Breast epithelium (tissue), 4 donors: ENCODE measurements around the gene ORC6. TPM values are rescaled to one million over a fixed set of nuclear protein-coding genes. Genes with fewer than 3 reads are reported as not detected.

Source experiments
- DNase-seq, 2 donors: peaks; one replicate each; pipeline ENCODE4 v3.0.0-alpha.2; 2019; ENCODE audit warnings: low spot score in 2 of 2
- H3K27ac ChIP-seq, 2 donors: fragments of 200-600 bp; sonication (generic) in 1 of 2; one replicate each; pipeline ENCODE4 v1.5.1; 2016 to 2019; ENCODE audit warnings: mild to moderate bottlenecking in 1 of 2
- H3K27me3 ChIP-seq, 2 donors: fragments of 200-600 bp; sonication (generic) in 1 of 2; one replicate each; pipeline versions ENCODE4 v1.5.1 to v1.6.0; 2017 to 2019; ENCODE audit warnings: control low read depth in 1 of 2, mild to moderate bottlenecking in 1 of 2
- H3K36me3 ChIP-seq: fragments of 200-600 bp; one replicate; pipeline ENCODE4 v1.5.1; 2019
- H3K4me1 ChIP-seq, 2 donors: fragments of 200-600 bp; sonication (generic); one replicate each; pipeline ENCODE4 v1.5.1; 2016 to 2019; ENCODE audit warnings: control low read depth in 1 of 2
- H3K4me3 ChIP-seq, 3 donors: fragments of 200-600 bp; sonication (generic); 1 replicate in 2 of 3; 2 replicates in 1 of 3; pipeline ENCODE4 v1.5.1; 2016 to 2019; ENCODE audit warnings: mild to moderate bottlenecking in 3 of 3, moderate library complexity in 2 of 3
- H3K9me3 ChIP-seq, 2 donors: fragments of 200-600 bp; sonication (generic) in 1 of 2; one replicate each; pipeline ENCODE4 v1.5.1; 2016 to 2019; ENCODE audit warnings: control low read depth in 1 of 2
- POLR2A ChIP-seq: fragments of 450-650 bp; IDR thresholded peaks from one replicate; pipeline ENCODE4 v1.6.1; 2016; ENCODE audit warnings: antibody characterized with exemption, mild to moderate bottlenecking, moderate library complexity
- POLR2AphosphoS5 ChIP-seq, 3 donors: sonication (generic); formaldehyde crosslinking; IDR thresholded peaks; one replicate each; pipeline ENCODE4 v1.6.1; 2017; ENCODE audit warnings: antibody characterized with exemption in 3 of 3
- intact Hi-C: fragments of 100-400 bp; cut with DNase I; formaldehyde crosslinking; loops from one replicate; pipeline ENCODE4 v1.15.1; 2023; ENCODE audit warnings: low total_unique reads
- total RNA-seq, 3 donors: library from RNA; depleted of rRNA; stranded (reverse); fragments of >200 nt; gene quantifications; one replicate each; pipeline ENCODE4 v1.1.0, GENCODE V29; 2016
- TF ChIP-seq, protein P1 (sequence below), 3 donors: fragments of 450-650 bp; IDR thresholded peaks; one replicate each; pipeline ENCODE4 v1.5.1; 2016 to 2017; ENCODE audit warnings: antibody characterized with exemption in 3 of 3, mild to moderate bottlenecking in 3 of 3, moderate library complexity in 3 of 3

ORC6 gene
- total RNA-seq, 3 donors from 2014 or later, result 0.66 to 1.3 (median 0.80) TPM

DNA sequence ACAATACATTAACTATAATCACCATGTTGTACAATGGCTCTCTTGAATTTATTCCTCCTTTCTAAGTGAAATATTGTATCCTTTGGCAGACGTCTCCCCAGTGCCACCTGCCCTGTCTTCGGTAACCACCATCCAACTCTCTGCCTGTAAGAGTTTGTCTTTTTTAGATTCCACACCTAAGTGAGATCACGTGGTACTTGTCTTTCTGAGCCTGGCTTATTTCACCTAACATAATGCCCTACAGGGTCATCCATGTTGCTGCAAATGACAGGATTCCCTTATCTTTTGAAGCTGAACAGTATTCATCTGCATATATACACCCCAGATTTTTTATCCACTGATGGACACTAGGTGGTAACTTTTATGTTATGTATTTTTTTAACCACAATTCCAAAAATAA lies 24.2 kb downstream of the ORC6 start:
- TF ChIP-seq, protein P1, sequence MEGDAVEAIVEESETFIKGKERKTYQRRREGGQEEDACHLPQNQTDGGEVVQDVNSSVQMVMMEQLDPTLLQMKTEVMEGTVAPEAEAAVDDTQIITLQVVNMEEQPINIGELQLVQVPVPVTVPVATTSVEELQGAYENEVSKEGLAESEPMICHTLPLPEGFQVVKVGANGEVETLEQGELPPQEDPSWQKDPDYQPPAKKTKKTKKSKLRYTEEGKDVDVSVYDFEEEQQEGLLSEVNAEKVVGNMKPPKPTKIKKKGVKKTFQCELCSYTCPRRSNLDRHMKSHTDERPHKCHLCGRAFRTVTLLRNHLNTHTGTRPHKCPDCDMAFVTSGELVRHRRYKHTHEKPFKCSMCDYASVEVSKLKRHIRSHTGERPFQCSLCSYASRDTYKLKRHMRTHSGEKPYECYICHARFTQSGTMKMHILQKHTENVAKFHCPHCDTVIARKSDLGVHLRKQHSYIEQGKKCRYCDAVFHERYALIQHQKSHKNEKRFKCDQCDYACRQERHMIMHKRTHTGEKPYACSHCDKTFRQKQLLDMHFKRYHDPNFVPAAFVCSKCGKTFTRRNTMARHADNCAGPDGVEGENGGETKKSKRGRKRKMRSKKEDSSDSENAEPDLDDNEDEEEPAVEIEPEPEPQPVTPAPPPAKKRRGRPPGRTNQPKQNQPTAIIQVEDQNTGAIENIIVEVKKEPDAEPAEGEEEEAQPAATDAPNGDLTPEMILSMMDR (IDR thresholded peaks at IDR 0.05), result no peak
- TF ChIP-seq POLR2AphosphoS5 (IDR thresholded peaks at IDR 0.05), result no peak
- no peak for TF ChIP-seq POLR2A
- Histone ChIP-seq H3K4me3 (no peak overlapping the region), H3K27ac (no peak overlapping the region), H3K4me1 (no peaks in the 10 kb centered on the region), H3K36me3 (no peaks in the 10 kb centered on the region), H3K27me3 (no peaks in the 10 kb centered on the region), H3K9me3 (no peaks in the 10 kb centered on the region)
- DNase-seq, result no peak
- intact Hi-C loops, result no loop called here

DNA sequence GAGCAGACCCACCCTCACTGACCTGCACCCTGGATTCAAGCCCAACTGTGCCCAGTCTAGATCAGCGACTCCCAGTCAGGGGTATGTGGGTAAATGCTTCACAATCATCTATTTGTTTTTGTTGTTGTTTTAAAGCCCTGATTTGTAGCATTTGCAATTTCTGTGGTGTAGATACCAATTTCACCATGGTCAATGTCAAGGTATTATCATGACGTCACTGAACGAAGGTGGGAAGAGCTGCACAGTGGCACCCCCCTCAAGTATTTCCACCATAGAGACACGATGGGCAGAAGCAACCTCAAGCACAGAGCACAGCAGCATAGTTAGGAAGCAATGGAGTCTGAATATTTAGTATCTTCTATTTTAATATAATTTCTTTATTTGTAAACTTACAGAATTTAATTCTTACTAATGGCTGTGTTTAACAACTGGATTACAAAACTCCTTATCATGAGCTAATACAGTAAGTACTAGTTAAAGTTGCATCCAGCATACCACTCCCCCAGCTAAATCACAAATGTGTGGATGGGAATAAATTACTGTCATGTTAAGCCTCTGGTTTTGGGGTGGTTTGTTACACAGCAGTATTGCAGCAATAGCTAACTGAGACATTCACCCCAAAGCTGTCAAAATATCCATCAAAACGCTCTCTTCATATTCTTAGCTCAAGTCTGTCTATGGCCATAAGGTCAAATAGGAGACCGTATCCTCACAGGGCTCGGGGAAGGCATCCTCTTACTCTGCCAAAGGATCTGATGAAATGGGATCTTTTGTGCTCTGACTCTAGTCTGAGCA lies 25.5 kb downstream of the ORC6 start:
- H3K4me1 ChIP-seq, result no peaks in the 10 kb centered on the region
- TF ChIP-seq POLR2A (no peak), POLR2AphosphoS5 (IDR thresholded peaks at IDR 0.05) (no peak)
- TF ChIP-seq, protein P1 (IDR thresholded peaks at IDR 0.05), result no peak
- no peak overlapping the region for H3K4me3 ChIP-seq
- no peaks in the 10 kb centered on the region for H3K27me3 ChIP-seq
- no peaks in the 10 kb centered on the region for H3K36me3 ChIP-seq
- H3K27ac ChIP-seq, result no peak overlapping the region
- intact Hi-C loops, result loop anchor here (5.0 kb wide), 1 partner anchor 627 kb away; no protein-coding TSS in a partner anchor
- no peaks in the 10 kb centered on the region for H3K9me3 ChIP-seq
- DNase-seq, result no peak

DNA sequence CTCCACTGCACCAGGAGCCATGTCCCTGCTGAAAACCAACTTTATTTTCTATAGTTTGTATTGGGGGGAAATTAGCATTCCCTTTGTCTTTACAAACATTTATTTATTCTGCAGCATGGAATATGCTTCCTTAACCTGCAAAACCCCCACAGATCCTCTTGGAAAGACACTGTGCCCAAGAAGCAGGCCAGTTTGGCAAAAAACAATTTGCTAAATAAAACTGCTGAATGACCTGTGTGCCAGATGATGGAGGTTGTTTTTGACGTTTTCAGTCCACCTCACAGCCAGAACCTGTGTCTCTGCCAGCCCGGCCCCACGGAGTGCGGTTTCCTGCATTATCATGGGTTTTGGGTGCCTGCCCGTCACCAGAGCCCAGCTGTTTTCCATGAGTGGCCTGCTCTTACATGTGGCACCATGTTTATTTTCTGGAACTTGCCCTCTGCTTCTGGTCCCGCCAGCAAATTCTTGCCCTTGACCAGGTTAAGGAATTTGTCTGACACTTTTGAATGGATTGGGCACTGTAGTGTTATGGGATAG lies 26.4 kb downstream of the ORC6 start:
- no peak overlapping the region for H3K27ac ChIP-seq
- H3K36me3 ChIP-seq, result no peaks in the 10 kb centered on the region
- TF ChIP-seq POLR2AphosphoS5 (IDR thresholded peaks at IDR 0.05), result no peak
- TF ChIP-seq, protein P1 (IDR thresholded peaks at IDR 0.05), result no peak
- H3K4me3 ChIP-seq, result no peak overlapping the region
- no peaks in the 10 kb centered on the region for H3K27me3 ChIP-seq
- intact Hi-C loops, result loop anchor here (5.0 kb wide), 1 partner anchor 626 kb away; no protein-coding TSS in a partner anchor
- H3K4me1 ChIP-seq, result no peaks in the 10 kb centered on the region
- no peak for DNase-seq
- H3K9me3 ChIP-seq, result no peaks in the 10 kb centered on the region

DNA sequence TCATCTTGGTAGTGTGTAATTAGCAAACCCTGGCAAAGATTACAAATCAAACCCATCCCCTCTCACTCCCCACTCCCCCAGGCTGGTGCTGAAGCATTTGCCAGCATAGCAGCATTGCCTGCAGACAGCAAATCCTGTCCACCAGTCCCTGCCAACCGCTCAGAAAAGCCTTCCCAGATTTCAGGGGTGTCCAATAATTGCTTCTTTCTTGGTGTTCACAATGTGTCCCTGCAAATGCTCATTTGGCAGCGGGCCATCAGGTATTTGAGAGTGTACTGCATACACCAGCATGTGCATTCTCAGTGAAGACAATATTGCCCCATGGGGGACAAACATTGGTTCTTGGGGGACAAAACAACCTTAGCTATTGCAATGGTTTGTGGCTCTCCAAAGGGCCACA lies 28.2 kb downstream of the ORC6 start:
- Histone ChIP-seq H3K4me3 (no peak overlapping the region), H3K9me3 (no peaks in the 10 kb centered on the region), H3K27me3 (no peaks in the 10 kb centered on the region), H3K27ac (no peak overlapping the region), H3K36me3 (no peaks in the 10 kb centered on the region), H3K4me1 (no peaks in the 10 kb centered on the region)
- TF ChIP-seq POLR2AphosphoS5 (IDR thresholded peaks at IDR 0.05), result no peak
- TF ChIP-seq, protein P1 (IDR thresholded peaks at IDR 0.05), result no peak
- TF ChIP-seq POLR2A, result no peak
- no peak for DNase-seq
- intact Hi-C loops, result loop anchor here (5.0 kb wide), 1 partner anchor 625 kb away; no protein-coding TSS in a partner anchor

DNA sequence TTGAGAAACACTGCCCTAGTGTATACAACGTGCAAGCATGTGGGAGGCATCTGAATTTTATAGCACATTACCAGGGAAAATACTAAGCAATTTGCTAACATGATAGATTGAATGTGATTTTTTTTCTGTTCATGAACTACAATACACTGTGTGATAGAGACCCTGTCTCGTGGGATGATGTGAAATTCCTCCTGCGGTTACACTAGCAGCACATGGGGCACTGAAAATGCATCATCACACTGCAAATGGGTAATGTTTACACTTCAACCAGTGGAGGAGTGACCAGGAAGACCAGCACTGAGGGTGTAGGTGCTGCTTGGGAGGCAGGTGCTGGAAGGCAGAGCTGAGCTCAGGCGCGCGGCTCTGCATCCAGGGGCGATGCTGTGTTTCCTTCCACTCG lies 28.8 kb downstream of the ORC6 start:
- Histone ChIP-seq H3K36me3 (no peaks in the 10 kb centered on the region), H3K27ac (no peak overlapping the region), H3K4me1 (no peaks in the 10 kb centered on the region), H3K27me3 (no peaks in the 10 kb centered on the region), H3K9me3 (no peaks in the 10 kb centered on the region), H3K4me3 (no peak overlapping the region)
- TF ChIP-seq POLR2AphosphoS5 (IDR thresholded peaks at IDR 0.05), result no peak
- TF ChIP-seq POLR2A, result no peak
- no peak for DNase-seq
- intact Hi-C loops, result loop anchor here (5.0 kb wide), 1 partner anchor 624 kb away; no protein-coding TSS in a partner anchor
